ENCODE results near the gene GSTT4. TPM values are rescaled to one million over a fixed set of nuclear protein-coding genes. Genes with fewer than 3 reads are reported as not detected.
"Not testable (repeated sequence)": the region's sequence is repeated elsewhere in the genome, so short reads cannot be mapped to it uniquely, and the experiment has no call there.

Gene GSTT4
- total and polyA plus RNA-seq, 4 experiments from 2014 or later = not detected

GRCh38 chr22:23954193-23954990 lies 50.9 kb downstream of the GSTT4 start:
- H3K36me3 ChIP-seq (ENCODE audit: insufficient read depth, low read length); H3K4me1 ChIP-seq (ENCODE audit: insufficient read depth, low read length); H3K4me3 ChIP-seq (ENCODE audit: low read length in 2 of 2); H3K36me3 Mint-ChIP-seq; CTCF ChIA-PET (ENCODE audit: partially characterized antibody); POLR2A ChIA-PET (ENCODE audit: partially characterized antibody); H3K27ac ChIP-seq (ENCODE audit: low read depth, low read length); H3K9me3 ChIP-seq (ENCODE audit: control insufficient read depth in 1 of 2, low read length in 2 of 2); H3K4me1 Mint-ChIP-seq; H3K27me3 ChIP-seq (ENCODE audit: insufficient read depth, low read length); DNase-seq; H3K27me3 Mint-ChIP-seq; H3K9me3 Mint-ChIP-seq: not testable (repeated sequence)
- Mint-ChIP-seq H3K4me3 (peak overlapping the region in 1 of 8 donors; percentile 1), H3K27ac (peak overlapping the region in 1 of 7 donors; percentile 43)
- intact Hi-C loops (cut with micrococcal nuclease) = loop anchor here (10.0 kb wide), 3 partner anchors 100 to 330 kb away; partner anchors contain the start of gene SLC2A11

- H3K9me3 Mint-ChIP-seq; H3K9me3 ChIP-seq (ENCODE audit: control insufficient read depth in 1 of 2, low read length in 2 of 2); H3K36me3 ChIP-seq (ENCODE audit: insufficient read depth, low read length); H3K27ac Mint-ChIP-seq; POLR2A ChIA-PET (ENCODE audit: partially characterized antibody); H3K4me1 Mint-ChIP-seq; H3K4me3 Mint-ChIP-seq; CTCF ChIA-PET (ENCODE audit: partially characterized antibody); H3K27ac ChIP-seq (ENCODE audit: low read depth, low read length); H3K27me3 Mint-ChIP-seq; H3K4me1 ChIP-seq (ENCODE audit: insufficient read depth, low read length); H3K27me3 ChIP-seq (ENCODE audit: insufficient read depth, low read length); DNase-seq; H3K4me3 ChIP-seq (ENCODE audit: low read length in 2 of 2); H3K36me3 Mint-ChIP-seq: not testable (repeated sequence)
- intact Hi-C loops (cut with micrococcal nuclease) = loop anchor here (10.0 kb wide), 3 partner anchors 99 to 329 kb away; partner anchors contain the start of gene SLC2A11
Measured at GRCh38 chr22:23953485-23953884, 51.8 kb downstream of the GSTT4 start.

GRCh38 chr22:23952794-23953405 lies 52.4 kb downstream of the GSTT4 start:
- H3K4me3 ChIP-seq (ENCODE audit: low read length in 2 of 2); H3K9me3 ChIP-seq (ENCODE audit: control insufficient read depth in 1 of 2, low read length in 2 of 2); H3K36me3 ChIP-seq (ENCODE audit: insufficient read depth, low read length); DNase-seq; H3K27ac ChIP-seq (ENCODE audit: low read depth, low read length); H3K4me1 ChIP-seq (ENCODE audit: insufficient read depth, low read length); POLR2A ChIA-PET (ENCODE audit: partially characterized antibody); H3K4me3 Mint-ChIP-seq; H3K27me3 ChIP-seq (ENCODE audit: insufficient read depth, low read length); H3K4me1 Mint-ChIP-seq; H3K36me3 Mint-ChIP-seq; H3K9me3 Mint-ChIP-seq; CTCF ChIA-PET (ENCODE audit: partially characterized antibody); H3K27me3 Mint-ChIP-seq: not testable (repeated sequence)
- H3K27ac Mint-ChIP-seq = peak overlapping the region in 3 of 7 donors; percentile 19 to 36 (median 24)
- intact Hi-C loops (cut with micrococcal nuclease) = loop anchor here (10.0 kb wide), 3 partner anchors 98 to 328 kb away; partner anchors contain the start of gene SLC2A11

- H3K9me3 Mint-ChIP-seq, H3K4me1 Mint-ChIP-seq: not testable (repeated sequence)
- intact Hi-C loops (cut with micrococcal nuclease) = loop anchor here (10.0 kb wide), 3 partner anchors 97 to 327 kb away; partner anchors contain the start of gene SLC2A11
Measured at GRCh38 chr22:23951383-23951782, 53.9 kb downstream of the GSTT4 start.

GRCh38 chr22:23949764-23950163 lies 55.5 kb downstream of the GSTT4 start:
- H3K27ac ChIP-seq (ENCODE audit: low read depth, low read length); H3K9me3 ChIP-seq (ENCODE audit: control insufficient read depth in 1 of 2, low read length in 2 of 2); H3K36me3 Mint-ChIP-seq; DNase-seq; H3K4me3 Mint-ChIP-seq; H3K4me1 Mint-ChIP-seq; H3K4me3 ChIP-seq (ENCODE audit: low read length in 2 of 2); H3K4me1 ChIP-seq (ENCODE audit: insufficient read depth, low read length); H3K27me3 ChIP-seq (ENCODE audit: insufficient read depth, low read length); H3K9me3 Mint-ChIP-seq; CTCF ChIA-PET (ENCODE audit: partially characterized antibody); H3K27me3 Mint-ChIP-seq; H3K27ac Mint-ChIP-seq; H3K36me3 ChIP-seq (ENCODE audit: insufficient read depth, low read length); POLR2A ChIA-PET (ENCODE audit: partially characterized antibody): not testable (repeated sequence)
- intact Hi-C loops (cut with micrococcal nuclease) = loop anchor here (10.0 kb wide), 3 partner anchors 95 to 325 kb away; partner anchors contain the start of gene SLC2A11

More at GRCh38 chr22:23951383-23951782, 53.9 kb downstream of the GSTT4 start:
- H3K27me3 ChIP-seq (ENCODE audit: insufficient read depth, low read length); H3K4me1 ChIP-seq (ENCODE audit: insufficient read depth, low read length); H3K4me3 ChIP-seq (ENCODE audit: low read length in 2 of 2); H3K27me3 Mint-ChIP-seq; H3K27ac ChIP-seq (ENCODE audit: low read depth, low read length); DNase-seq; H3K27ac Mint-ChIP-seq; CTCF ChIA-PET (ENCODE audit: partially characterized antibody); H3K9me3 ChIP-seq (ENCODE audit: control insufficient read depth in 1 of 2, low read length in 2 of 2); H3K36me3 Mint-ChIP-seq; POLR2A ChIA-PET (ENCODE audit: partially characterized antibody); H3K36me3 ChIP-seq (ENCODE audit: insufficient read depth, low read length); H3K4me3 Mint-ChIP-seq: not testable (repeated sequence)

Other genes starting within 250 kb of the GSTT4 start
- gene C22orf15, start 242.5 kb downstream of the GSTT4 start, total RNA-seq = 1 to 10 TPM; 1.5 to 1.9 TPM
- gene C22orf15, start 242.5 kb downstream of the GSTT4 start, polyA plus RNA-seq = 1 to 10 TPM in 1 of 2 donors, under 1 TPM in 1; 0.34 to 1.2 TPM
- gene CHCHD10, start 237.5 kb downstream of the GSTT4 start, total RNA-seq = 10 to 100 TPM; 44.7 to 45.9 TPM
- gene CHCHD10, start 237.5 kb downstream of the GSTT4 start, polyA plus RNA-seq = 10 to 100 TPM; 16.3 to 33.1 TPM
- 1 to 10 TPM in 1 of 2 experiments, under 1 TPM in 1; 0.79 to 1.6 TPM for gene MMP11, start 232.6 kb downstream of the GSTT4 start, total RNA-seq
- 1 to 10 TPM; 1.0 to 1.1 TPM for gene MMP11, start 232.6 kb downstream of the GSTT4 start, polyA plus RNA-seq
- 10 to 100 TPM; 41.2 to 42.3 TPM for gene SMARCB1, start 218.5 kb downstream of the GSTT4 start, total RNA-seq
- gene SMARCB1, start 218.5 kb downstream of the GSTT4 start, polyA plus RNA-seq = 10 to 100 TPM; 36.6 to 46.0 TPM
- gene DERL3, start 166.4 kb downstream of the GSTT4 start, total RNA-seq = 1 to 10 TPM; 1.9 to 2.9 TPM
- 1 to 10 TPM in 1 of 2 donors, under 1 TPM in 1; 0.25 to 1.5 TPM for gene DERL3, start 166.4 kb downstream of the GSTT4 start, polyA plus RNA-seq
- 10 to 100 TPM; 24.5 to 27.2 TPM for gene SLC2A11, start 147.6 kb downstream of the GSTT4 start, total RNA-seq
- 1 to 10 TPM; 3.9 to 5.0 TPM for gene SLC2A11, start 147.6 kb downstream of the GSTT4 start, polyA plus RNA-seq
- 100 to 1,000 TPM; 208 to 217 TPM for gene MIF, start 111.1 kb downstream of the GSTT4 start, total RNA-seq
- 1,000 to 10,000 TPM; 1,156 to 1,346 TPM for gene MIF, start 111.1 kb downstream of the GSTT4 start, polyA plus RNA-seq
- gene GSTT2B, start 44.3 kb downstream of the GSTT4 start, total RNA-seq = not detected
- gene GSTT2B, start 44.3 kb downstream of the GSTT4 start, polyA plus RNA-seq = not detected
- gene DDTL, start 38.6 kb downstream of the GSTT4 start, total RNA-seq = 1 to 10 TPM; 5.3 to 6.1 TPM
- 1 to 10 TPM in 1 of 2 donors, under 1 TPM in 1; 0.32 to 1.9 TPM for gene DDTL, start 38.6 kb downstream of the GSTT4 start, polyA plus RNA-seq
- gene DDT, start 31.0 kb downstream of the GSTT4 start, total RNA-seq = 10 to 100 TPM; 93.5 to 97.2 TPM
- gene DDT, start 31.0 kb downstream of the GSTT4 start, polyA plus RNA-seq = 100 to 1,000 TPM; 103 to 133 TPM
- gene GSTT2, start 25.3 kb downstream of the GSTT4 start, total RNA-seq = not detected
- not detected for gene GSTT2, start 25.3 kb downstream of the GSTT4 start, polyA plus RNA-seq
- gene CABIN1, start 5.9 kb upstream of the GSTT4 start, total RNA-seq = 100 to 1,000 TPM; 114 to 117 TPM
- 10 to 100 TPM in 1 of 2 donors, 1 to 10 TPM in 1; 2.2 to 14.8 TPM for gene CABIN1, start 5.9 kb upstream of the GSTT4 start, polyA plus RNA-seq
- under 1 TPM; 0.44 to 0.52 TPM for gene SUSD2, start 176.0 kb upstream of the GSTT4 start, total RNA-seq
- gene SUSD2, start 176.0 kb upstream of the GSTT4 start, polyA plus RNA-seq = under 1 TPM in 1 of 2 donors, not detected in 1; 0.05 TPM
- not detected for gene GGT5, start 239.6 kb upstream of the GSTT4 start, total RNA-seq
- not detected for gene GGT5, start 239.6 kb upstream of the GSTT4 start, polyA plus RNA-seq

All from CD4-positive, alpha-beta memory T cell (primary cell).